Common myeloid progenitor, CD34-positive (primary cell): ENCODE data around the gene GALC.
A peak's percentile ranks its signal among the peaks of the same experiment; 100 is the strongest.

Experiments used
- CTCF ChIA-PET: fragments of 350-600 bp; sonication (Branson Sonifier 250); formaldehyde crosslinking; loops from one replicate; lab custom pipeline; 2021; ENCODE audit warnings: antibody characterized with exemption; lab: Charles Lee
- POLR2A ChIA-PET: fragments of 350-600 bp; sonication (Branson Sonifier 250); formaldehyde crosslinking; loops from one replicate; lab custom pipeline; 2021; ENCODE audit warnings: antibody characterized with exemption; lab: Charles Lee
- DNase-seq, 3 donors: peaks; one replicate each; pipeline versions ENCODE4 v3.0.0 to v3.0.0-alpha.2; 2013
- H3K27ac ChIP-seq, 2 experiments: 1 replicate in 1 of 2; 2 replicates in 1 of 2; pipeline ENCODE4 v1.7.0; 2013; ENCODE audit warnings: inconsistent platforms in 2 of 2, low read length in 2 of 2, mild to moderate bottlenecking in 2 of 2, low read depth in 1 of 2, moderate library complexity in 1 of 2; ENCODE audit not compliant: severe bottlenecking in 2 of 2, insufficient read depth in 1 of 2, poor library complexity in 1 of 2
- H3K27me3 ChIP-seq, 5 experiments: replicated peaks in 2 of 5; 1 replicate in 3 of 5; 2 replicates in 2 of 5; pipeline versions ENCODE4 v1.6.1 to v1.7.0; 2013; ENCODE audit warnings: low read length in 4 of 5, mild to moderate bottlenecking in 2 of 5, moderate library complexity in 2 of 5, inconsistent platforms in 1 of 5; ENCODE audit not compliant: insufficient read depth in 5 of 5, control insufficient read depth in 4 of 5
- H3K36me3 ChIP-seq, 4 experiments: 1 replicate in 2 of 4; 2 replicates in 2 of 4; pipeline versions ENCODE4 v1.6.1 to v1.7.0; 2013; ENCODE audit warnings: low read length in 3 of 4, control low read depth in 1 of 4, mild to moderate bottlenecking in 1 of 4; ENCODE audit not compliant: control insufficient read depth in 4 of 4, insufficient read depth in 4 of 4
- H3K4me1 ChIP-seq, 4 experiments: 1 replicate in 3 of 4; 2 replicates in 1 of 4; pipeline versions ENCODE4 v1.6.1 to v1.7.1; 2013; ENCODE audit warnings: low read length in 3 of 4, mild to moderate bottlenecking in 3 of 4, control low read depth in 1 of 4, inconsistent platforms in 1 of 4, moderate library complexity in 1 of 4; ENCODE audit not compliant: control insufficient read depth in 4 of 4, insufficient read depth in 4 of 4; ENCODE audit errors: control extremely low read depth in 1 of 4
- H3K4me3 ChIP-seq, 7 experiments: 1 replicate in 4 of 7; 2 replicates in 3 of 7; pipeline versions ENCODE4 v1.5.1 to v1.7.0; 2013; ENCODE audit warnings: mild to moderate bottlenecking in 7 of 7, low read length in 6 of 7, moderate library complexity in 6 of 7, inconsistent platforms in 2 of 7, low read depth in 2 of 7, control low read depth in 1 of 7; ENCODE audit not compliant: insufficient read depth in 4 of 7, control insufficient read depth in 1 of 7; ENCODE audit errors: extremely low read depth in 1 of 7
- H3K9me3 ChIP-seq, 5 experiments: 1 replicate in 4 of 5; 2 replicates in 1 of 5; pipeline versions ENCODE4 v1.6.1 to v1.7.1; 2013; ENCODE audit warnings: low read length in 4 of 5, mild to moderate bottlenecking in 2 of 5, inconsistent platforms in 1 of 5, low read depth in 1 of 5, moderate library complexity in 1 of 5; ENCODE audit not compliant: control insufficient read depth in 4 of 5, insufficient read depth in 2 of 5; ENCODE audit errors: control extremely low read depth in 1 of 5
- WGBS: methylation state at CpG from one replicate; pipeline ENCODE4 v1.1.5; 2013; ENCODE audit not compliant: insufficient coverage; 5-methylcytosine and 5-hydroxymethylcytosine counted together

The GALC gene

GRCh38 chr14:87908550-87908949 lies 84.4 kb downstream of the GALC start:
- Histone ChIP-seq H3K4me1 (no peaks in the 10 kb centered on the region), H3K4me3 (no peak overlapping the region), H3K27ac (no peak overlapping the region), H3K9me3 (peaks cover 0 to 4% (median 0%) of the 10 kb centered on the region in 5 experiments), H3K27me3 (peaks cover 0 to 8% (median 5%) of the 10 kb centered on the region in 5 experiments), H3K36me3 (no peaks in the 10 kb centered on the region)
- ChIA-PET CTCF (interaction anchor here (1.2 to 2.1 kb wide), 2 partner anchors 10 to 13 kb away, joined by 3 to 6 read pairs; no protein-coding TSS in a partner anchor), POLR2A (no interaction called here)
- WGBS = 13% methylated on average over 2 of the region's 5 CpGs
- DNase-seq = no peak

GRCh38 chr14:87901652-87902051 lies 91.3 kb downstream of the GALC start:
- H3K27me3 ChIP-seq = peaks cover 10 to 54% (median 24%) of the 10 kb centered on the region in 5 experiments
- no peak for DNase-seq
- ChIA-PET CTCF (no interaction called here), POLR2A (no interaction called here)
- H3K9me3 ChIP-seq = no peaks in the 10 kb centered on the region
- H3K36me3 ChIP-seq = no peaks in the 10 kb centered on the region
- no peak overlapping the region for H3K27ac ChIP-seq
- H3K4me1 ChIP-seq = no peaks in the 10 kb centered on the region
- no peak overlapping the region for H3K4me3 ChIP-seq

- H3K27me3 ChIP-seq = peaks cover 10 to 54% (median 24%) of the 10 kb centered on the region in 5 experiments
- ChIA-PET CTCF (no interaction called here), POLR2A (no interaction called here)
- H3K9me3 ChIP-seq = no peaks in the 10 kb centered on the region
- DNase-seq = no peak
- H3K36me3 ChIP-seq = no peaks in the 10 kb centered on the region
- 85% methylated on average over 3 of the region's 3 CpGs for WGBS
- no peak overlapping the region for H3K27ac ChIP-seq
- no peaks in the 10 kb centered on the region for H3K4me1 ChIP-seq
- H3K4me3 ChIP-seq = no peak overlapping the region
These were observed 91.7 kb downstream of the GALC start for GRCh38 chr14:87901236-87901635.

- no peaks in the 10 kb centered on the region for H3K9me3 ChIP-seq
- H3K27me3 ChIP-seq = peaks cover 10 to 51% (median 26%) of the 10 kb centered on the region in 5 experiments
- no peak overlapping the region for H3K4me3 ChIP-seq
- H3K36me3 ChIP-seq = no peaks in the 10 kb centered on the region
- ChIA-PET CTCF (interaction anchor here (0.9 to 1.9 kb wide), 4 partner anchors 8 to 95 kb away, joined by 3 to 6 read pairs (median 4); no protein-coding TSS in a partner anchor), POLR2A (no interaction called here)
- DNase-seq = no peak
- H3K27ac ChIP-seq = no peak overlapping the region
- no peaks in the 10 kb centered on the region for H3K4me1 ChIP-seq
These were observed 93.8 kb downstream of the GALC start for GRCh38 chr14:87899228-87899627.

- Histone ChIP-seq H3K4me3 (no peak overlapping the region), H3K27me3 (peaks cover 10 to 51% (median 25%) of the 10 kb centered on the region in 5 experiments), H3K4me1 (no peaks in the 10 kb centered on the region), H3K9me3 (no peaks in the 10 kb centered on the region), H3K27ac (no peak overlapping the region), H3K36me3 (no peaks in the 10 kb centered on the region)
- CTCF ChIA-PET = interaction anchor here (0.9 to 1.9 kb wide), 6 partner anchors 9 to 152 kb away, joined by 3 to 6 read pairs (median 4); no protein-coding TSS in a partner anchor
- 100% methylated on average over 1 of the region's 3 CpGs for WGBS
- POLR2A ChIA-PET = no interaction called here
- DNase-seq = no peak
These were observed 94.7 kb downstream of the GALC start for GRCh38 chr14:87898301-87898700.

GRCh38 chr14:87896393-87897380 lies 96.3 kb downstream of the GALC start:
- ChIA-PET CTCF (interaction anchor here (1.1 to 1.8 kb wide), 4 partner anchors 9 to 151 kb away, joined by 3 to 9 read pairs (median 4); no protein-coding TSS in a partner anchor), POLR2A (interaction anchor here (0.6 kb wide), 1 partner anchor 830 kb away, joined by 4 read pairs; no protein-coding TSS in a partner anchor)
- no peaks in the 10 kb centered on the region for H3K9me3 ChIP-seq
- H3K27me3 ChIP-seq = peaks cover 10 to 42% (median 25%) of the 10 kb centered on the region in 5 experiments
- H3K4me1 ChIP-seq = no peaks in the 10 kb centered on the region
- H3K36me3 ChIP-seq = no peaks in the 10 kb centered on the region
- peak; percentile 34 to 70 (median 51) for DNase-seq
- no peak overlapping the region for H3K4me3 ChIP-seq
- whole genome bisulfite sequencing = 66% methylated on average over 8 of the region's 9 CpGs
- H3K27ac ChIP-seq = no peak overlapping the region

- H3K27me3 ChIP-seq = peaks cover 10 to 28% (median 20%) of the 10 kb centered on the region in 5 experiments
- no peaks in the 10 kb centered on the region for H3K9me3 ChIP-seq
- H3K4me3 ChIP-seq = no peak overlapping the region
- no peaks in the 10 kb centered on the region for H3K36me3 ChIP-seq
- H3K27ac ChIP-seq = no peak overlapping the region
- no peak for DNase-seq
- WGBS = 76% methylated on average over 6 of the region's 6 CpGs
- POLR2A ChIA-PET = no interaction called here
- CTCF ChIA-PET = interaction anchor here (1.0 to 1.8 kb wide), 4 partner anchors 40 to 149 kb away, joined by 3 to 9 read pairs (median 4); no protein-coding TSS in a partner anchor
- no peaks in the 10 kb centered on the region for H3K4me1 ChIP-seq
These were observed 98.1 kb downstream of the GALC start for GRCh38 chr14:87894920-87895319.
